A549 (cell line): ENCODE measurements around the gene ZFAND2B. TPM values are rescaled to one million over a fixed set of nuclear protein-coding genes. Genes with fewer than 3 reads are reported as not detected.

Experiments used
- ATAC-seq, 2 experiments: fragments of 200-7000 bp in 1 of 2; fragments of >200 bp in 1 of 2; cut with Nextera tagmentation in 1 of 2; cut with Tn5 transposase in 1 of 2; 3 replicates each; pipeline versions ENCODE4 v1.8.0 to v1.9.1; 2018 to 2020; ENCODE audit warnings: mild to moderate bottlenecking in 1 of 2, moderate library complexity in 1 of 2
- CTCF ChIA-PET: fragments of 300-600 bp; sonication (Branson Sonifier 250); formaldehyde crosslinking; extraction: SDS; loops from one replicate; lab custom pipeline; 2021; ENCODE audit warnings: antibody characterized with exemption, inconsistent platforms; lab: Yijun Ruan, JAX
- POLR2A ChIA-PET: fragments of 350-600 bp; formaldehyde crosslinking; extraction: SDS; loops from one replicate; lab custom pipeline; 2021; ENCODE audit warnings: antibody characterized with exemption, inconsistent platforms; lab: Yijun Ruan, JAX
- DNase-seq, 2 experiments: peaks; one replicate each; pipeline versions ENCODE4 v3.0.0 to v3.0.0-alpha.2; 2011 to 2016; ENCODE audit warnings: low read depth in 1 of 2, low spot score in 1 of 2
- FAIRE-seq: peaks from 2 replicates; lab custom pipeline; 2011; peaks lifted over from hg19 to GRCh38; lab: Jason Lieb, UNC
- H3K27ac ChIP-seq, 2 experiments: fragments of >200 bp; sonication (Bioruptor Twin); formaldehyde crosslinking; 3 replicates each; pipeline ENCODE4 v1.5.1; 2016 to 2017
- H3K4me1 ChIP-seq: fragments of >200 bp; sonication (Bioruptor Twin); formaldehyde crosslinking; 3 replicates; pipeline ENCODE4 v1.6.1; 2016
- H3K4me2 ChIP-seq: fragments of >200 bp; sonication (Bioruptor Twin); formaldehyde crosslinking; 3 replicates; pipeline ENCODE4 v1.6.1; 2016
- H3K4me3 ChIP-seq: fragments of >200 bp; sonication (Bioruptor Twin); formaldehyde crosslinking; 3 replicates; pipeline ENCODE4 v1.5.1; 2016
- H3K9me3 ChIP-seq: fragments of >200 bp; sonication (Bioruptor Twin); formaldehyde crosslinking; 3 replicates; pipeline ENCODE4 v1.6.1; 2016
- CEBPB ChIP-seq, 2 experiments: fragments of >200 bp in 1 of 2; sonication (Bioruptor Twin) in 1 of 2; formaldehyde crosslinking in 1 of 2; IDR thresholded peaks; 2 replicates each; pipeline ENCODE4 v1.6.1; 2012 to 2016
- CHD4 ChIP-seq: fragments of 200-600 bp; sonication (generic); IDR thresholded peaks from 2 replicates; pipeline ENCODE4 v1.6.1; 2016; ENCODE audit warnings: antibody characterized with exemption, mild to moderate bottlenecking, borderline replicate concordance
- GATA3 ChIP-seq: IDR thresholded peaks from 2 replicates; pipeline ENCODE4 v1.6.1; 2012; ENCODE audit warnings: borderline replicate concordance
- HDAC2 ChIP-seq: fragments of 200-600 bp; sonication (generic); IDR thresholded peaks from 2 replicates; pipeline ENCODE4 v1.6.1; 2016
- HEYL ChIP-seq: fragments of 250-450 bp; sonication (Bioruptor Pico); IDR thresholded peaks from 2 replicates; pipeline ENCODE4 v1.8.0; 2021; ENCODE audit warnings: mild to moderate bottlenecking, moderate library complexity
- HOXA7 ChIP-seq: fragments of 250-450 bp; sonication (Bioruptor Pico); IDR thresholded peaks from 2 replicates; pipeline ENCODE4 v1.5.0; 2020; ENCODE audit warnings: mild to moderate bottlenecking, moderate library complexity
- HOXB5 ChIP-seq: fragments of 250-450 bp; sonication (Bioruptor Pico); IDR thresholded peaks from 2 replicates; pipeline ENCODE4 v1.5.0; 2020; ENCODE audit warnings: mild to moderate bottlenecking, moderate library complexity
- JUNB ChIP-seq: fragments of >200 bp; sonication (Bioruptor Twin); formaldehyde crosslinking; IDR thresholded peaks from 2 replicates; pipeline ENCODE4 v1.6.1; 2016
- MAFK ChIP-seq: fragments of 450-650 bp; IDR thresholded peaks from 2 replicates; pipeline ENCODE4 v1.6.1; 2014; ENCODE audit not compliant: partially characterized antibody
- MYC ChIP-seq: IDR thresholded peaks from 2 replicates; pipeline ENCODE4 v1.6.1; 2012; ENCODE audit warnings: mild to moderate bottlenecking, inconsistent platforms, low read length, improper control_type of control experiment, borderline replicate concordance
- NPAS2 ChIP-seq: fragments of 250-450 bp; sonication (Bioruptor Pico); IDR thresholded peaks from 2 replicates; pipeline ENCODE4 v1.8.0; 2022; ENCODE audit warnings: mild to moderate bottlenecking, moderate library complexity, borderline replicate concordance
- PHF8 ChIP-seq: fragments of 200-600 bp; sonication (generic); IDR thresholded peaks from 2 replicates; pipeline ENCODE4 v1.6.1; 2016; ENCODE audit warnings: low read depth, mild to moderate bottlenecking, antibody characterized with exemption, moderate library complexity, borderline replicate concordance
- POLR2A ChIP-seq: IDR thresholded peaks from 2 replicates; pipeline ENCODE4 v1.6.1; 2012; ENCODE audit warnings: mild to moderate bottlenecking, low read length
- RFX5 ChIP-seq: fragments of 450-650 bp; IDR thresholded peaks from 2 replicates; pipeline ENCODE4 v1.7.1; 2014; ENCODE audit warnings: antibody characterized with exemption, mild to moderate bottlenecking, moderate library complexity
- RNF2 ChIP-seq: fragments of 200-600 bp; sonication (generic); IDR thresholded peaks from 2 replicates; pipeline ENCODE4 v1.6.1; 2016; ENCODE audit warnings: low read depth, mild to moderate bottlenecking, antibody characterized with exemption, moderate library complexity, borderline replicate concordance
- ZFP36 ChIP-seq: fragments of 450-650 bp; IDR thresholded peaks from 2 replicates; pipeline ENCODE4 v1.6.1; 2014; ENCODE audit warnings: borderline replicate concordance; ENCODE audit not compliant: partially characterized antibody
- WGBS: methylation state at CpG from one replicate; pipeline ENCODE4 v1.1.6; 2017; ENCODE audit errors: missing lambda C conversion rate; 5-methylcytosine and 5-hydroxymethylcytosine counted together
- polyA plus RNA-seq, 4 experiments: library from polyadenylated mRNA; depleted of rRNA in 3 of 4; stranded (reverse); fragments of >200 nt; fragmentation: RNase III in 1 of 4; extraction: RNeasy Plus Mini Kit Qiagen cat#74134 plus additional on column Dnase treatment in 1 of 4; gene quantifications; 2 replicates in 3 of 4; 3 replicates in 1 of 4; pipeline ENCODE4 v1.2.3, GENCODE V29; 2011 to 2017
- TF ChIP-seq, protein P1 (sequence below): IDR thresholded peaks from 2 replicates; pipeline ENCODE4 v1.6.1; 2012; ENCODE audit warnings: low read depth, borderline replicate concordance
- TF ChIP-seq, protein P2 (sequence below): fragments of 150-350 bp; IDR thresholded peaks from 2 replicates; pipeline ENCODE4 v1.6.1; 2014; ENCODE audit warnings: low read depth, mild to moderate bottlenecking, low read length
- TF ChIP-seq, protein P3 (sequence below): fragments of >200 bp; sonication (Bioruptor Twin); formaldehyde crosslinking; IDR thresholded peaks from 3 replicates; pipeline ENCODE4 v1.5.1; 2016

The ZFAND2B gene
- polyA plus RNA-seq, 2 of the 4 experiments (the other 2 are of a cell fraction): 21.2 to 29.1 TPM

DNA sequence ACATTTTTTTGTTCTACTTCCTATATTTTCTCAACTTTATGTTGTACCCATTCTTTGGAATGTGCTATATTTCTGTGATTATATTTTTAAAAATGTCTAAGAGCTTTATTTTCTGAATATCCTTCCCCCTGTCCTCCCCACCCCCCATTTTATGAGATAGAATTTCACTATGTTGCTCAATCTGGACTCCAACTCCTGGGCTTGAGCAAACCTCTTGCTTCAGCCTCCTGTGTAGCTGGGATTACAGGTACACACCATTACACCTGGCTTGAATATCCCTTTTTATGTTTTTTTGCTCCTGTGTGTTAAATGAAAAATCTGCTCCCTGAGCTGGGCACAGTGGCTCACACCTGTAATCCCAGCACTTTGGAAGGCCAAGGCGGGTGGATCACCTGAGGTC is 9.2 kb upstream of the ZFAND2B start:
- no peak overlapping the region for H3K4me3 ChIP-seq
- ATAC-seq (no peak), DNase-seq (no peak), FAIRE-seq (no peak)
- H3K4me2 ChIP-seq: no peak overlapping the region
- no peak overlapping the region for H3K27ac ChIP-seq
- H3K9me3 ChIP-seq: no peaks in the 10 kb centered on the region
- no peaks in the 10 kb centered on the region for H3K4me1 ChIP-seq
- POLR2A ChIA-PET: interaction anchor here (0.7 kb wide), 1 partner anchor 10 kb away, joined by 4 read pairs; no protein-coding TSS in a partner anchor
- TF ChIP-seq GATA3 (no peak), CEBPB (IDR thresholded peaks at IDR 0.05) (no peak), RFX5 (no peak), HEYL (CRISPR knock-in tag) (no peak), POLR2A (no peak), PHF8 (no peak), HOXA7 (CRISPR knock-in tag) (no peak), JUNB (no peak), RNF2 (no peak), MYC (no peak)
- TF ChIP-seq, protein P1, sequence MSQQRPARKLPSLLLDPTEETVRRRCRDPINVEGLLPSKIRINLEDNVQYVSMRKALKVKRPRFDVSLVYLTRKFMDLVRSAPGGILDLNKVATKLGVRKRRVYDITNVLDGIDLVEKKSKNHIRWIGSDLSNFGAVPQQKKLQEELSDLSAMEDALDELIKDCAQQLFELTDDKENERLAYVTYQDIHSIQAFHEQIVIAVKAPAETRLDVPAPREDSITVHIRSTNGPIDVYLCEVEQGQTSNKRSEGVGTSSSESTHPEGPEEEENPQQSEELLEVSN: no peak
- WGBS: 57% methylated on average over 1 of the region's 1 CpG
- CTCF ChIA-PET: interaction anchor here (0.8 to 1.8 kb wide), 5 partner anchors 9 to 138 kb away, joined by 3 to 5 read pairs (median 4); partner anchors contain the start of gene ZFAND2B

DNA sequence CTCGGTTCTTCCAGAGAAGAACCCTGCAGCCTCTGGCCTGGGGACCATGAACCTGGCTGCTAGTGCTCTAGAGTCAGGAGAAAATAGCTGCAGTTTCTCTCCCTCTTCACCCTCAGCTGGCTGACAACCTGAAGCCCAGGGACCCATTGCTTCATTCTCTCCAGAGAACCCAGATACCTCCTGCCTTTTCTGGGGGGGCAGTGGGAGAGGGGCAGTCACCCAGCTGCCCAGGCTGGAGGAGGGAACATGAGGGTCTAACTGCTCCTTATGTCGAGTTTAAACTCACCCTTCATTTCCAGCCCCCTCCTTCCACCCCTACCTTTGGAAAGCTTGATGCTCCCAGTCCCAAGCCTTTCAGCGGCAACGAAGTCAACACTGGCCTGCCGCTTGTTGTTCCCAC is 7.6 kb upstream of the ZFAND2B start:
- H3K9me3 ChIP-seq: no peaks in the 10 kb centered on the region
- TF ChIP-seq HDAC2: no peak
- TF ChIP-seq MAFK: no peak
- TF ChIP-seq RFX5: no peak
- no peak for TF ChIP-seq NPAS2 (CRISPR knock-in tag)
- TF ChIP-seq ZFP36: no peak
- TF ChIP-seq, protein P2, sequence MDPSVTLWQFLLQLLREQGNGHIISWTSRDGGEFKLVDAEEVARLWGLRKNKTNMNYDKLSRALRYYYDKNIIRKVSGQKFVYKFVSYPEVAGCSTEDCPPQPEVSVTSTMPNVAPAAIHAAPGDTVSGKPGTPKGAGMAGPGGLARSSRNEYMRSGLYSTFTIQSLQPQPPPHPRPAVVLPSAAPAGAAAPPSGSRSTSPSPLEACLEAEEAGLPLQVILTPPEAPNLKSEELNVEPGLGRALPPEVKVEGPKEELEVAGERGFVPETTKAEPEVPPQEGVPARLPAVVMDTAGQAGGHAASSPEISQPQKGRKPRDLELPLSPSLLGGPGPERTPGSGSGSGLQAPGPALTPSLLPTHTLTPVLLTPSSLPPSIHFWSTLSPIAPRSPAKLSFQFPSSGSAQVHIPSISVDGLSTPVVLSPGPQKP: no peak
- TF ChIP-seq CHD4: no peak
- TF ChIP-seq POLR2A: no peak
- TF ChIP-seq, protein P3, sequence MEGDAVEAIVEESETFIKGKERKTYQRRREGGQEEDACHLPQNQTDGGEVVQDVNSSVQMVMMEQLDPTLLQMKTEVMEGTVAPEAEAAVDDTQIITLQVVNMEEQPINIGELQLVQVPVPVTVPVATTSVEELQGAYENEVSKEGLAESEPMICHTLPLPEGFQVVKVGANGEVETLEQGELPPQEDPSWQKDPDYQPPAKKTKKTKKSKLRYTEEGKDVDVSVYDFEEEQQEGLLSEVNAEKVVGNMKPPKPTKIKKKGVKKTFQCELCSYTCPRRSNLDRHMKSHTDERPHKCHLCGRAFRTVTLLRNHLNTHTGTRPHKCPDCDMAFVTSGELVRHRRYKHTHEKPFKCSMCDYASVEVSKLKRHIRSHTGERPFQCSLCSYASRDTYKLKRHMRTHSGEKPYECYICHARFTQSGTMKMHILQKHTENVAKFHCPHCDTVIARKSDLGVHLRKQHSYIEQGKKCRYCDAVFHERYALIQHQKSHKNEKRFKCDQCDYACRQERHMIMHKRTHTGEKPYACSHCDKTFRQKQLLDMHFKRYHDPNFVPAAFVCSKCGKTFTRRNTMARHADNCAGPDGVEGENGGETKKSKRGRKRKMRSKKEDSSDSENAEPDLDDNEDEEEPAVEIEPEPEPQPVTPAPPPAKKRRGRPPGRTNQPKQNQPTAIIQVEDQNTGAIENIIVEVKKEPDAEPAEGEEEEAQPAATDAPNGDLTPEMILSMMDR: no peak
- TF ChIP-seq, protein P1: no peak
- no peak for TF ChIP-seq GATA3
- no peak for TF ChIP-seq HOXB5 (CRISPR knock-in tag)
- H3K27ac ChIP-seq: no peak overlapping the region
- no peaks in the 10 kb centered on the region for H3K4me1 ChIP-seq
- H3K4me3 ChIP-seq: no peak overlapping the region
- ChIA-PET CTCF (interaction anchor here (1.0 to 1.8 kb wide), 6 partner anchors 17 to 169 kb away, joined by 3 to 7 read pairs (median 4); partner anchors contain the start of gene ABCB6), POLR2A (interaction anchor here (0.5 kb wide), 1 partner anchor 14 kb away, joined by 3 read pairs; no protein-coding TSS in a partner anchor)
- no peak for DNase-seq
- H3K4me2 ChIP-seq: no peak overlapping the region
- WGBS: 64% methylated on average over 5 of the region's 5 CpGs
- no peak for FAIRE-seq
- ATAC-seq: no peak; a peak in 1 of 6 replicates
